ENCODE data around the gene KIF26B. TPM values are rescaled to one million over a fixed set of nuclear protein-coding genes. Genes with fewer than 3 reads are reported as not detected.

The KIF26B gene
- total and polyA plus RNA-seq, 8 donors, result 0.15 to 3.2 (median 0.89) TPM; not detected in 1

DNA sequence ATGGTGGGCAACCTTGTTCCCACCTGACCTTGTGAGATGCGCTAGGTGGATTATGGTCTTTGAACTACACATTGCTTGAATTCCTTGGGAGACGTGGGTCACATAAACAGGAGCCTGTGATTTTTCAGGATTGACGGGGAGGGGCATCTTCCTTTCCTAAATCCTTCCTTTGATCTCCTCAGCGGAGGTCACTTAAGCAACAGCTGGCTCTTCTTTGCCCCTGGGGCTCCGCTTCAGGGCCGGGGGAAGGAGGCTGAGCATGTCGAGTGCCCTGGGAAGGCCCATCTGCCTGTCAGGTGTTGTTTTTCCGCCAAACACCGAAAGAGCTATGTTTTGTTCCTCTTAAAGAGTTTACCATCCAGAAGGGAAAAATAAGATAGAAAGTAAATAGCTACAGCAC, 40.6 kb downstream of the KIF26B start:
- 92 to 94% (median 93%) methylated on average over 9 of the region's 9 CpGs for WGBS, 5 donors
- Histone ChIP-seq H3K27me3 (no peaks in the 10 kb centered on the region), H3K9me3 (no peaks in the 10 kb centered on the region), H3K4me3 (no peak overlapping the region), H3K27ac (no peak overlapping the region), H3K36me3 (no peaks in the 10 kb centered on the region), H3K4me1 (peaks cover 0 to 5% (median 0%) of the 10 kb centered on the region in 4 donors)
- intact Hi-C loops (cut with DNase I; ENCODE audit: low total_unique reads), result no loop called here
- TF ChIP-seq, protein P1, sequence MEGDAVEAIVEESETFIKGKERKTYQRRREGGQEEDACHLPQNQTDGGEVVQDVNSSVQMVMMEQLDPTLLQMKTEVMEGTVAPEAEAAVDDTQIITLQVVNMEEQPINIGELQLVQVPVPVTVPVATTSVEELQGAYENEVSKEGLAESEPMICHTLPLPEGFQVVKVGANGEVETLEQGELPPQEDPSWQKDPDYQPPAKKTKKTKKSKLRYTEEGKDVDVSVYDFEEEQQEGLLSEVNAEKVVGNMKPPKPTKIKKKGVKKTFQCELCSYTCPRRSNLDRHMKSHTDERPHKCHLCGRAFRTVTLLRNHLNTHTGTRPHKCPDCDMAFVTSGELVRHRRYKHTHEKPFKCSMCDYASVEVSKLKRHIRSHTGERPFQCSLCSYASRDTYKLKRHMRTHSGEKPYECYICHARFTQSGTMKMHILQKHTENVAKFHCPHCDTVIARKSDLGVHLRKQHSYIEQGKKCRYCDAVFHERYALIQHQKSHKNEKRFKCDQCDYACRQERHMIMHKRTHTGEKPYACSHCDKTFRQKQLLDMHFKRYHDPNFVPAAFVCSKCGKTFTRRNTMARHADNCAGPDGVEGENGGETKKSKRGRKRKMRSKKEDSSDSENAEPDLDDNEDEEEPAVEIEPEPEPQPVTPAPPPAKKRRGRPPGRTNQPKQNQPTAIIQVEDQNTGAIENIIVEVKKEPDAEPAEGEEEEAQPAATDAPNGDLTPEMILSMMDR (IDR thresholded peaks at IDR 0.05), result no peak
- TF ChIP-seq POLR2AphosphoS5 (IDR thresholded peaks at IDR 0.05) (no peak), EP300 (IDR thresholded peaks at IDR 0.05) (no peak)
- DNase-seq, result no peak

DNA sequence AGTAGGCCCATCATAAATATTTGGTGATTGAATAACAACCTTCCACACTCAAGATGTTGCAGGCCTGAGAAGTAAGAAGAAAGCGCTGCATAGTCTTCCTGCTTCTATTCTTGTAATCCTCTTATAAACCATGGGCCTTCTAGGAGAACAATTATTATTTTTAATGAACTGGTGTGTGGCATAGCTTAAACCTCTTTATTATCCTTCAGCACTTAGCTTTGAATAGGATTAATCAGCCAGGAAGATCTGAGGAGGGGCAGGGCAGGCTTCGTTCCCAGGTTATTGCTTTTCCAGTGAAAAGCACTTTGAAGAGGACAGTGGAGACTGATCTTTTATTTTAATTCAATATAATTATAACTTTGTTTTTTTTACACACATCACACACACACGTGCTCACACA, 42.3 kb downstream of the KIF26B start:
- DNase-seq, result no peak
- Histone ChIP-seq H3K27me3 (no peaks in the 10 kb centered on the region), H3K27ac (no peak overlapping the region), H3K9me3 (no peaks in the 10 kb centered on the region), H3K4me3 (no peak overlapping the region), H3K4me1 (peaks cover 0 to 5% (median 0%) of the 10 kb centered on the region in 4 donors), H3K36me3 (no peaks in the 10 kb centered on the region)
- WGBS, 5 donors, result 76 to 88% (median 83%) methylated on average over 3 of the region's 3 CpGs
- no peak for TF ChIP-seq POLR2A (IDR thresholded peaks at IDR 0.05)
- no peak for TF ChIP-seq EP300 (IDR thresholded peaks at IDR 0.05)
- no peak for TF ChIP-seq POLR2AphosphoS5 (IDR thresholded peaks at IDR 0.05)
- TF ChIP-seq, protein P1 (IDR thresholded peaks at IDR 0.05), result no peak
- intact Hi-C loops (cut with DNase I; ENCODE audit: low total_unique reads), result no loop called here

- WGBS, 5 donors, result 0 to 15% (median 8%) methylated on average over 1 of the region's 1 CpG
- Histone ChIP-seq H3K27me3 (no peaks in the 10 kb centered on the region), H3K4me1 (peaks cover 0 to 5% (median 0%) of the 10 kb centered on the region in 4 donors), H3K4me3 (no peak overlapping the region), H3K9me3 (no peaks in the 10 kb centered on the region), H3K36me3 (no peaks in the 10 kb centered on the region), H3K27ac (no peak overlapping the region)
- peak in 1 of 2 donors; percentile 66 for DNase-seq
- TF ChIP-seq, protein P1 (IDR thresholded peaks at IDR 0.05), result no peak
- no peak for TF ChIP-seq EP300 (IDR thresholded peaks at IDR 0.05)
- no peak for TF ChIP-seq POLR2AphosphoS5 (IDR thresholded peaks at IDR 0.05)
- TF ChIP-seq POLR2A (IDR thresholded peaks at IDR 0.05), result no peak
- intact Hi-C loops (cut with DNase I; ENCODE audit: low total_unique reads), result no loop called here
Observed at GRCh38 chr1:245197911-245198379, 43.2 kb downstream of the KIF26B start.

DNA sequence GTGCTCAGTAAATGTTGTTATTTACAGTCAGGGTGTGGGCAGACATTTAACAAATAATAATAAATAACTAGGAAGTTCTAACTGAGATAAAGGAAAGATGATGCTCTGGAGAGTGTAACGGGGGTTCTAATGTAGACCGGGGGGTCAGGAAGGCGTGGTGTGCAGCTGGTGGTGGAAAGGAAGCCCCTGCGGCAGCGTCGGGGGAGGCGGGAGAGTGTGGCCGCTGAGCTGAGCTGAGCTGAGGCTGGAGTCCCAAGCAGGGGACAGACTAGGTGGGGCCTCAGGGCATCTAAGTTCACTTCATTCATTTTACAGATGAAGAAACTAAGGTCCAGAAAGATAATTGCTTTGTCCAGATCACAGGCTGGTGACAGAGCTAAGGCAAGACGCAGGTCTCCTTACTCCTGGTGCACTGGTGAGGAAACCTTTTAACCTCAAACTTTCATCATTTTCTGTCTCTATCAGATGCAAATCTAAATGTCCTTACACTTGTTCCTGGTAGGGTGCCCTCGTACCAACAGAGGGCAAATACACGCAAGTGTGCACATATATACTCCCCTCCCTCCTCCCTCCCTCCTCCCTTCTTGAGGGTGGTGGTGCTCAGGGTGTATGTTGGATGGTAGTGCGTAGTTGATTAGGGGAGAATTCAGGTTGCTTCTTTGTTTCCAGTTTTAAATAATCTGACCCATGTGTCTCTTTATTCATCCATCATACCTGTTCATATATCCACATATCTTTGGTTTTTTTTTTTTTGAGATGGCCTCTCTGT, 44.1 kb downstream of the KIF26B start:
- WGBS, 5 donors, result 52 to 60% (median 58%) methylated on average over 12 of the region's 12 CpGs
- Histone ChIP-seq H3K4me1 (peaks cover 0 to 5% (median 0%) of the 10 kb centered on the region in 4 donors), H3K4me3 (no peak overlapping the region), H3K36me3 (no peaks in the 10 kb centered on the region), H3K9me3 (no peaks in the 10 kb centered on the region), H3K27me3 (no peaks in the 10 kb centered on the region), H3K27ac (no peak overlapping the region)
- TF ChIP-seq POLR2AphosphoS5 (IDR thresholded peaks at IDR 0.05) (no peak), EP300 (IDR thresholded peaks at IDR 0.05) (no peak), POLR2A (IDR thresholded peaks at IDR 0.05) (no peak)
- TF ChIP-seq, protein P1 (IDR thresholded peaks at IDR 0.05), result no peak
- intact Hi-C loops (cut with DNase I; ENCODE audit: low total_unique reads), result no loop called here
- DNase-seq, result no peak

All from stomach (tissue), 9 donors.